ENCODE data around the gene CHST5. TPM values are rescaled to one million over a fixed set of nuclear protein-coding genes. Genes with fewer than 3 reads are reported as not detected.
A peak's percentile ranks its signal among the peaks of the same experiment; 100 is the strongest.
"Not testable (repeated sequence)": the region's sequence is repeated elsewhere in the genome, so short reads cannot be mapped to it uniquely, and the experiment has no call there.

Gene CHST5
- total and polyA plus RNA-seq, 2 of the 13 experiments (the other 11 are each of a cell fraction or from before 2014, with no cell fraction given) = 0.05 TPM; not detected in 1

GRCh38 chr16:75498605-75499322, 37.1 kb downstream of the CHST5 start:
- H3K27ac ChIP-seq (ENCODE audit: extremely low read length, insufficient read depth, low read length); intact Hi-C loops (cut with micrococcal nuclease; ENCODE audit: unreplicated experiment); BruUV-seq (replicated peaks); FAIRE-seq; H4K20me1 ChIP-seq (ENCODE audit: insufficient read depth, low read length); H3K79me2 ChIP-seq (ENCODE audit: insufficient read depth, low read length); in situ Hi-C loops (cut with HindIII; ENCODE audit: extremely low pct_ligation_motif_present, low pct_unique_long_range_greater_than_20kb); H3K36me3 ChIP-seq (replicated peaks in 1 of 2; ENCODE audit: control insufficient read depth in 1 of 2, insufficient read depth in 2 of 2, low read length in 2 of 2); H3K9me3 ChIP-seq (ENCODE audit: low read length); H3K4me3 ChIP-seq (replicated peaks in 1 of 3; ENCODE audit: insufficient read depth in 1 of 3, low read depth in 2 of 3, low read length in 3 of 3); H2AFZ ChIP-seq (ENCODE audit: low read length); H3K9ac ChIP-seq (ENCODE audit: insufficient read depth, low read depth, low read length); CTCF ChIA-PET (ENCODE audit: low intra/inter-chr PET ratio, low total read pairs); DNase-seq (ENCODE audit: low spot score): not testable (repeated sequence)
- TF ChIP-seq TFAP4 (IDR thresholded peaks at IDR 0.05; ENCODE audit: borderline replicate concordance, low read depth) = peak; percentile 85; the same call in 1 of the 2 replicates
- peak; percentile 40 for TF ChIP-seq FOSL2 (CRISPR knock-in tag; IDR thresholded peaks at IDR 0.05)
- peak; percentile 81 for TF ChIP-seq SAP130 (CRISPR knock-in tag; IDR thresholded peaks at IDR 0.05; ENCODE audit: low read depth)
- TF ChIP-seq UBTF (CRISPR knock-in tag; IDR thresholded peaks at IDR 0.05) = 0 out of 2 replicates have a peak, but pooled peaks have one; percentile 28
- 0 out of 2 replicates have a peak, but pooled peaks have one; percentile 60 for TF ChIP-seq TGIF2 (CRISPR knock-in tag; IDR thresholded peaks at IDR 0.05)
- peak; percentile 24; the same call in 1 of the 2 replicates for TF ChIP-seq ZNF687 (CRISPR knock-in tag; IDR thresholded peaks at IDR 0.05)
- H3K27me3 ChIP-seq (ENCODE audit: control insufficient read depth in 1 of 2, insufficient read depth in 2 of 2, low read length in 2 of 2) = peaks cover 0 to 27% of the 10 kb centered on the region in 2 experiments; a peak in 3 of 5 replicates
- H3K4me1 ChIP-seq (ENCODE audit: insufficient read depth, low read length) = peaks cover 54% of the 10 kb centered on the region
- POLR2A ChIA-PET = interaction anchor here (1.3 kb wide), 1 partner anchor 18 kb away, joined by 6 read pairs; no protein-coding TSS in a partner anchor
- peak; percentile 65 for ATAC-seq
- WGBS (ENCODE audit: low lambda C conversion rate) = 12% methylated on average over 9 of the region's 13 CpGs
- H3K4me2 ChIP-seq (ENCODE audit: low read depth, low read length) = peak overlapping the region; percentile 48

Measured in HepG2 (cell line).